HG03095 (cell line): Measurements from ENCODE around the gene CALML6.
"Not testable (repeated sequence)": the region's sequence is repeated elsewhere in the genome, so short reads cannot be mapped to it uniquely, and the experiment has no call there.

ENCODE experiments used
- ATAC-seq: cut with Tn5 transposase; IDR thresholded peaks from one replicate; pipeline ENCODE4 v1.9.1; 2021; ENCODE audit warnings: moderate library complexity; ENCODE audit not compliant: unreplicated experiment

Gene CALML6

GRCh38 chr1:1914971-1915692, at the start of gene CALML6:
Gene CALML6 (plus strand): TSS chr1:1915260. CDS start chr1:1915281, 21 bp downstream.
- ATAC-seq: no peak

- no peak for ATAC-seq
These were observed 47.9 kb upstream of the CALML6 start for GRCh38 chr1:1867164-1867563.

GRCh38 chr1:1869469-1869868, 45.6 kb upstream of the CALML6 start:
- ATAC-seq: no peak

GRCh38 chr1:1872329-1872994, 42.6 kb upstream of the CALML6 start:
- ATAC-seq: no peak

- ATAC-seq: no peak
These were observed 41.9 kb upstream of the CALML6 start for GRCh38 chr1:1873186-1873585.

GRCh38 chr1:1874901-1875300, 40.2 kb upstream of the CALML6 start:
- ATAC-seq: no peak

- ATAC-seq: no peak
These were observed 39.1 kb upstream of the CALML6 start for GRCh38 chr1:1875932-1876331.

GRCh38 chr1:1876335-1876930, 38.6 kb upstream of the CALML6 start:
- ATAC-seq: no peak

GRCh38 chr1:1877865-1878436, 37.1 kb upstream of the CALML6 start:
- no peak for ATAC-seq

- ATAC-seq: no peak
These were observed 35.1 kb upstream of the CALML6 start for GRCh38 chr1:1879942-1880341.

GRCh38 chr1:1880617-1881312, 34.3 kb upstream of the CALML6 start:
- no peak for ATAC-seq

GRCh38 chr1:1881727-1882126, 33.3 kb upstream of the CALML6 start:
- ATAC-seq: no peak

- ATAC-seq: no peak
These were observed 31.8 kb upstream of the CALML6 start for GRCh38 chr1:1883092-1883873.

GRCh38 chr1:1883890-1884289, 31.2 kb upstream of the CALML6 start:
- not testable (repeated sequence) for ATAC-seq

GRCh38 chr1:1889090-1889750, 25.8 kb upstream of the CALML6 start:
- no peak for ATAC-seq

- peak; percentile 31 for ATAC-seq
These were observed 25.1 kb upstream of the CALML6 start for GRCh38 chr1:1889847-1890505.

- peak; percentile 62 for ATAC-seq
These were observed 24.3 kb upstream of the CALML6 start, which contains the start of gene GNB1 for GRCh38 chr1:1890506-1891348. Gene GNB1 (minus strand): TSS chr1:1891087. CDS start chr1:1825453, 65,634 bp downstream.

- ATAC-seq: no peak
These were observed 23.5 kb upstream of the CALML6 start for GRCh38 chr1:1891349-1892078.
